GM18867 (cell line): ENCODE results near the gene FAM32A.

Experiments used
- ATAC-seq: cut with Tn5 transposase; IDR thresholded peaks from one replicate; pipeline ENCODE4 v1.9.1; 2021; ENCODE audit warnings: mild to moderate bottlenecking, moderate library complexity; ENCODE audit not compliant: unreplicated experiment

Gene FAM32A

DNA sequence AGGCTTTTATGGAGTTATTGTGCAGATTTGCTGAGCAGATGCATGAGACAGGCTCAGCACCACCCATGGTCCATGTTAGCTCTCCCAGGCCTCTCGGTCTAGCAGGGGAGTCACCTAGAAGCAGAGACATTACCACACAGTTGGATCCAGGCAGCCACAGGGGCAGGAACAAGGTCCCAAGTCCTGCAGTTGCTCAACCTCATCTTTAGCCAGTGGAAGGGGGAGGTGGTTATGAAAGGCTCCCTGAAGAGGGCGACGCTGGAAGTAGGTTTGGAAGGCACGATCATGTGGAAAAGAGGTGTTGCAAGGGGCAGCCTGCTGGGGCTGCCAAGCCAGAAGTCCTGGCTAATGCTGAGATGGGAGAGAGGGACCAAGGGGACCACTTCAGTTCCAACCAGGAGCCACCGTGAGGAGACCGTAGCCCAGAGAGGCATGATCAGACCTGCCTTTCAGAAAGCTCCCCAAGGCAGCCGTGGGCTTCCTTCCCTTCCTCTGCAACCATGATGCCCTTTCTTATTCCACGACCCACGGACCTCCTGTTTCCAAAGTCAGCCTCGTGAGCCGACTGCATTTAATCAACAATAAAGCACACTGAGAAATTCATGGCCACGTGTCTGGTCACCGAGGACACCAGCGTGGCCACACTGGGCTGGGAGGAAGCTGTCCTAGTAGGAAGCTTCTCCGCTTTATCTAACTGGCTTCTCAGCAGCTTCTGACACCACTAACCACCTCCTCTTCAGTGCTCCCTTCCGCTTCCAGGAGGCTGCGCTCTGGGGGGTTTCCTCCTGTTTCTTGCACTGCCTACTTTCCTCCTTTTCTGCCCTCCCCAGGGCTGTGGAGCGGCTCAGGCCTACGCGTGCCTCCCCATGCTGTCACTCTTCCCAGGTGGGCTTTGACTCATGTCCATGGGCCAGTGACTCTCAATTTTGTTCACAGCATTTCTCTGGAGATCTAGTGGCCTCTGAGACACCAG lies 15.1 kb downstream of the FAM32A start:
- no peak for ATAC-seq

DNA sequence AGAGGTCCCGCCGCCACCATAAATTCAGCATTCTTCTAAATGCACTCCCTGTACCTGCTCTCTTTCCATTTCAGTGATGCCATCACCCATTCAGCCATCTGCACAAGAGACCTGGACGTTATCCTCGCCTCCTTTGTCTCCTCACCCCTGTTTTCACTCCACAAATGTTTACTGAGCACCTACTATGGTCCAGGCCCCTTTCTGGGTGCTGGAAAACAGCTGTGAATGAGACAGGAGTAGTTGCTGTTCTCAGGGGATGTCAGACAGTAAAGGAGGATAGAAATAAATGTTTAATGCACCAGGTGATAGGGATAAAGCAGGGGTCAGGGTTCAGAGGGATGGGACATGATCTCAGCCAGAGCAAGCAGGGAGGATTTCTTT lies 15.8 kb downstream of the FAM32A start:
- no peak for ATAC-seq

DNA sequence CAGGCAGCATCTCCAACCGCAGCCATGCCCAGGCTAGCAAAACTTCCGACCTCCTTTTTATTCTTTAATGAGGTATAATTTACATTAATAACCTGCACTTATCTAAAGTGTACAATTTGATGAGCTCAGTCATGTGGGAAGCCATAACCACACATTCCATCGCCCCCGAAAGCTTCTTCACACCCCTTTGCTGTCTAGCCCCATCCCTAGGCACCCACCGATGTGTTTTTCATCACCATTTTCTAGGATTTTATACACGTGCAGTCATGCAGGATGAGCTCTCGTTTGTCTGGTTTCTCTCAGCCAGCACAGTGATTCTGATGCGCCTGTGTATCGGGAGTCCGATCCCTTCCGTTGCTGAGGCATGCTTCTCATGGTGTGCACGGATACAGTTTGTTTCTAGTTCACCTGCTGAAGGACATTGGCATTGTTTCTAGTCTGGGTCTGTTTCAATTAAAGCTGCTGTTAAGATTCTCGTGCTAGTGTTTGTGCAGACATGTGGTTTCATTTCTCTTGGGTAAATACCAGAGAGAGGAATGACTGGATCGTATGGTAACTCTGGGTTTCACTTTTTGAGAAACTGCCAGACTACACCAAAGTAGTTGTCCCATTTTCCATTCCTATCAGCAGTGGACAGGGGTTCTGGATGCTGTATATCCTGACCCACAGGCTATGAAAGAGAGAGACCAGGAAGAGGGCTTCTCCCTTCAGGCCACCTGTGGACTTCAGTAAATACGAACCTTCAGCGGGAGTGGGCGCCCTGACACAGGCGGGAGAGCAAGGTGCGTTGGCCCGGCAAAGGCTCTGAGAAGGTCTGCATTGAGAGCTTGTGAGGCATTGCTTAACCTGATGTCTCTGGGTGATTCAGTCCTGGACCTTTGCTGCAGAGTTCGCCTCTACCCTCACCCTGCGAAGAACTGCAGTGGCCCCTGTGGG lies 17.4 kb downstream of the FAM32A start:
- no peak for ATAC-seq

DNA sequence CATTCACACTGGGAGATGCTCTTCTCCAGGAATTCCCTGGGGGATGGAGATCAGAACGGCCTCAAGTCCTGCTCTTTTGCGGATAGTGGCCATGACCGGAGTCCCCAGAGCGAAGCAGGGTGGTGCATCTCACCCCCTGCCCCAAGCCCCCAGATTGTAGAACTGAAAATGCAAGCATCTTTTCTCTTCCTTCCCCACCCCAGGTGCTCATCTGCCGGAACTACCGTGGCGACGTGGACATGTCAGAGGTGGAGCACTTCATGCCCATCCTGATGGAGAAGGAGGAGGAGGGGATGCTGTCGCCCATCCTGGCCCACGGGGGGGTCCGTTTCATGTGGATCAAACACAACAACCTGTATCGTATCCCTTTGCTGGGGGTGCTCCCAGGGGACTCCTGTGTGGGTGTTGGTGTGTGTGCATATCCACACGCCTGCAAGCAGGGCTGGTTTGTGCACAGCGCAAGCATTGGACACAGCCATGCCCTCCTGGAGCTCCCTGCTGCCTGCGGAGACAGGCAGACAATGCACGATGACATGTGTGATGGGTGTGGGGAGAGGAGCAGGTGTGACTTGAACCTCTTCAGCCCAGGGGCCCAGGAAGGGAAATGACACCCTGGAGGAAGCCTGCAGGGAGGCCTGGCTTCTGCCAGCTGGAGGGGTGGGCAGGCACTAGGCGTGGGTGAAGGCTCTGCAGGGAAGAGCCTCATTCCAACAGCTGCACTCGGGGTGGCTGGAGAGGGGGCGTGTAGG lies 18.2 kb downstream of the FAM32A start:
- no peak for ATAC-seq

DNA sequence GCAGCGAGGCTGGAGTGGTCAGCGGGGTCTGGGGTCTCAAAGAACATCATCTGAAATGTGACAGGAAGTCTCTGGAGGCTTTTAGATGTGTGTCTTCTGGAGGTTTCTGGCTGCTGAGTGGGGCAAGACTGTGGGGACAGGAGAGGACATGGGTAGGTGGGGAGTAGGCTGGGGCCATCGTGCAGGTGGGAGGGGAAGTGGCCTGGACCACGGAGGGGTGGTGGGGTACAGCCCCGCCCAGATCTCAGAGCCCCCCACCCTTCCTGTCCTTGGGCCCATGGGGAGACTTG lies 18.7 kb downstream of the FAM32A start:
- ATAC-seq = no peak

DNA sequence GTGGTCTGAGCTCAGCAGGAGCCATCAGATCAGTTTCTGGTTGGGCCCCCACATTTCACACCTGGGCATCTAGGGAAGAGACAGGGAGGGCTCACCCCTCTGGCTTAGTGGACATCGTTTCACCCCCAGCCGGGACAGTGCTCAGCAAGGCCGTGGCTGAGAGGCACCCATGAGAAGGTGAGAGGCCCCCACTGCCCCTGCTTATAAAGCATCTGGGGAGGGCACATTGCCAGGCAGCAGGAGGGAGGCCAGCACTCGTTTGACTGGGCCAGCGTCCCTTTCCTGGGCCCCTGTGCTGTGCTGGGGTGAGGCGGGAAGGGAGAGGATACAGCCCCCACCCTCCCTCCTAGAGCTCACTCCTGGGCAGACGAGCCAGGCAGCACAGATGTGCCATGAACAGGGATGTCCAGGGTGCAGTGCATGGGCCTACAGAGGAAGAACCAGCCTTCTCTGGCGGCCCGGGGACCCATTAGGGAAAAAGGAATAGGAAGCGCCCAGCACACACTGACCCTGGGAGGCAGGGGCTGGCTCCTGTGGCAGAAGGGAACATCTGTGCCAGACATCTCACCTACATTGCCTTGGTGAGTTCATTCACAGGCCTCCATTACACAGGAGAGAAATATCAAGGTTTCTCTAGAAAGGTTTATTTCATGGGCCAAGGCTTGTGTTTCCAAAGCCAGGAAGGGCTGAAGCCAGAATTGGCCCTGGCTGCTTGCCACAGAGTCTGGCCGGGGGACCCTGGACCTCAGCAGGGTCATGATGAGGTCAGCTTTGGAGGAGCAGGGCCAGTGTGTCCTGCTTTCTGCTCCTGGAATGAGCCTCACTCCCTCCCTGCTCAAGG lies 20.2 kb downstream of the FAM32A start:
- ATAC-seq = no peak

DNA sequence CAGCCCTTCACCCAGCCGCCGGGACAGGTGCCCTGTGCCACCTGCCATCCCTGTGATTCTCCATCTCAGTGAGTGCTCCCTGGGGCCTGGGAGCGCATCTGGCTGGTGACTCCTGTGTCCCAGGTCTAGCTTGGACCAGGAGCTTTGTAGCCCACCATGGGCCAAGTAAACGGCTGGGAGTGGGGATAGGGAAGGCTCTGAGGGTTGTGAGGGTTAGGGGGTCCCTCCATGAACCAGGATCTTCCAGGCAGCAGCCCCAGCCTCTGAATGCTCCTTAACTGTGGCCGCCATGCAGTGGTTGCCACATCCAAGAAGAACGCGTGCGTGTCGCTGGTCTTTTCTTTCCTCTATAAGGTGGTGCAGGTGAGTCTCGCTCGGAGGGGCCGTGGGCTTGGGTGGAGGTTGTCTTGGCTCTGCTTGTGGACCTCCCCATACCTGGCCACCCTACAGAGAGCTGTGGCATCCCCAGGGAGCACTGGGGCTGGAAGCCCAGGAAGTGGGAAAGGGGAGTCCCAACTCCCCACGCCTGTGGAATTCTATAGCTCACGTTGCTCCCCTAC lies 20.9 kb downstream of the FAM32A start:
- no peak for ATAC-seq

DNA sequence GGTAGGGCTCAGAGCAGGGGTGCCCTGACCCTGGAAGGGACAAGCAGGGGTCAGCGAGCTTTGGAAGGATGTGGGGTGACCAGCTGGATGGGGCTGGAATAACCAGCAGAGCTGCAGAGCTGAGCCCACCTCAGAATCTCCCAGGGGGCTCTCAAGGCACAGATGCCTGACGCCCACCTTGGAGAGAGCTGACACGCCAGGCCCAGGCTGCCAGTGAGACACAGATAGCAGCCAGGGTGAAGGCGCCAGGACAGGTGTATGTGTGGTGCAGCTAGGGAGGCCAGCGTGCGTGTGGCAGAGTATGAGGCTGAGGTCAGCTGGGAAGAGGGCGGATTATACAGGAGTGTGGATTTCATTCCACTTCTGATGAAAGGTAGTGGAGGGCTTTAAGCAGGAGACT lies 21.4 kb downstream of the FAM32A start:
- no peak for ATAC-seq

DNA sequence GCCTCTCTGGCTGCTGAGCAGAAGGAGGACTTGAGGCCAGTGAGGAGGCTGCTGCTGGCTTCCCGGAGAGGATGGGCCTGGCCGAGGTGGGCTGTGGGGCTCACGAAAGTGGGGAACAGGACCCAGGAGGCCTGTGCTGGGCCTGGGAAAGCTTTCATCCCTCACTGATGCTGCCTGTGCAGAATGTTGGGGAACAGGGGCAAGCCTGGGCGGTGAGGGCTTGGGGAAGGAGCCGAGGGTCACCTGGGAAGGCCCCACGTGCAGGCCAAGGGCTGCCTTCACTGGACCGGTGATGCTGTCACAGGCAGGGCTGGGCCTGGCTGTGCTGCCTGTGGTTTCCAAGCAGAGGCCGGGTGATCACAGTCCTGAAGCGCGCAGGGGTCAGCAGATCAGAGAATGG lies 21.9 kb downstream of the FAM32A start:
- no peak for ATAC-seq

DNA sequence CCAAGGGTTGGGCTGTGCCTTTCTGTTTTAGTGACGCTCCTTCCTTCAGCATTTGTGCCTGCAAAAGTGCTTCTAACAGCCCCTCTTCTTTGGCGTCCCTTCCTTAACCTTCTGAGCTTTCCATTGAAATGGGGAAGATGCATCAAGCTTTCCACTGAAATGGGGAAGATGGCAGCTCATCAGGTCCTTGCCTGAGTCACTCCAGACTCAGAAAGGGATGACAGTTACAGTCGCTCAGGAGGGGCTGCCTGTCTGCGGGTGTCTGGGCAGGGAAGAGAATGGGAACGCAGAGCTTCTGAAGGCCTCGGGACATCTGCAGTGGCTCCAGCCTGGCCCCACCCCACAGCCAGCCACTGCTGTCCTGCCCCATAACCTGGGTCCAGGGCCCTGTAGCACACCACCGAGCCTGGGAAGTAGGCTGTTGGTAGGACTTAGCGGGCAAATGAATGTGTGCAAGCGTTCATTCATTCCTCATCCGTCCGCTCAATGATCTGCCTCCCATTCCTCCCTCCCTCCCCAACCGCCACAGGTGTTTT lies 22.3 kb downstream of the FAM32A start:
- no peak for ATAC-seq

DNA sequence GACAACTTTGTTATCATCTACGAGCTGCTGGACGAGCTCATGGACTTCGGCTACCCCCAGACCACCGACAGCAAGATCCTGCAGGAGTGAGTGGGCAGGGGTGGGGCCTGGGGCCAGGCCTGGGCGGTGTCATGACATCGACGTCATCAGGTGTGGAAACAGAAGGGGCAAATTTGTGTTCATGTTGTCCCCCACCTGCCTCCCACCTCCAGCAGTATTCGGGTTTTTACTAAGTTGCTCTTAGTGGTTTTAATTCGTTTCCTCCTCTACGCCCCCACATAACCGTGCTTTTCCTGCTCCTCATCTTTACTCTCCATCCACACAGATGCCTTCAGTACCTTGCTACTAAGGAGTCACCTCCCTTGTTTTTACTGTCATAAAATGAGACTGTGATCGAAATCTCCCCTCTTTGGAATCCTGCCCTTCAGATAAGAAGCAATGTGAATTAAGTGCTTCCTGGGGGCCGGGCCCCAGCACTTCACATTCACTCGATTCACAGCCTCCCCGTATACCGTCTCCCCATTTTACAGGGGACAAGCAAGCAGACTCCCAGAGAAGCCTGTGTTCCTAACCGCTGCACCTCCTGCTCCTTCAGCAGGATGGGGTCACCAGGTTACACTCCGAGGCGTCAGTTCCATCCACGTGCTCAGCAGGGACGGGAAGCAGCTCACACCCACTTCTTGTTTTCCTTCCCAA lies 23.0 kb downstream of the FAM32A start:
- ATAC-seq = no peak

DNA sequence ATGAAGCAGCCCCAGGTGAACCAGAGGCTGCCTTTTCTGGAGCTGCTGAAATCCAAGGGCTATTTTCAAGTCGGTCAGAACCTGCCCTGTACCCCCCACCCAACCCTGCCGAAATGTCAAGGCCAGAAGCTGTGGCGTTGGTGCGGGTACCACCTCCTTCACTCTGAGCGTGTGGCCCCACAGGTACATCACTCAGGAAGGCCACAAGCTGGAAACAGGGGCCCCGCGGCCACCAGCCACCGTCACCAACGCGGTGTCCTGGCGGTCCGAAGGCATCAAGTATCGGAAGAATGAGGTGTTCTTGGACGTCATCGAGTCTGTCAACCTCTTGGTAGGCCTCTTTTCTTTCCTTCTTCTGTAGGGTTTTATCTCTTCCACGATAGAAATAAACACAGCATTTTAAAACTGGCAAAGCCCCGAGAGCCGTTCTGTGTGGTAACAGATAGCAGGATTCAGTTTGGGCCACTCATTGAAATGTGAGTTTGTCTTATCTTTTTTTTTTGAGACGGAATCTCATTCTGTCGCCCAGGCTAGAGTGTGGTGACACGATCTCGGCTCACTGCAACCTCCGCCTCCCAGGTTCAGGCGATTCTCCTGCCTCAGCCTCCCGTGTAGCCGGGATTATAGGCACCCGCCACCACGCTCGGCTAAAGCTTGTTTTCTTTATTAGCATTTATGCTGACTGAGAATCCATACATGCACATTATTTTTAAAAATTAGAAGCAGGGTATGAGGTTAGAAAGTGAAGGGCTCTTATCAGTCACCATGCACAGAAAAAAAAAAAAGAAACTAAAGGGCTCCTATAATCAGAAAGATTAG lies 23.8 kb downstream of the FAM32A start:
- ATAC-seq = no peak

DNA sequence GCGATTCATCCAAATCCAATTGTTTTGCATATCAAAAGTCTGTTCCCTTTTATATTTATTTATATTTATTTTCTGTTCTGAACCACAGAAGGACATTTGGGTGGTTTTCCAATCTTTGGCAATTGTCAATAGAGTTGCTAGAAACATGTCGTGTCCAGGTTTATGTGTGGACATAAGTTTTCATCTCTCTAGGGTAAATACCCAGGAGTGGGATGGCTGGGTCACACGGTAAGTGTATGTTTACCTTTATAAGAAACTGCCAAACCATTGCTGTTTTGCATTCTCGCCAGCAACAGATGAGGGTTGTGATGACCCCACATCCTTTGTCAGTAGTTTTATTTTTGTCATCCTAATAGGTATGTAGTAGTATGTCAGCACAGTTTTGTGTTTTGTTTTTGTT lies 25.0 kb downstream of the FAM32A start:
- ATAC-seq = no peak

DNA sequence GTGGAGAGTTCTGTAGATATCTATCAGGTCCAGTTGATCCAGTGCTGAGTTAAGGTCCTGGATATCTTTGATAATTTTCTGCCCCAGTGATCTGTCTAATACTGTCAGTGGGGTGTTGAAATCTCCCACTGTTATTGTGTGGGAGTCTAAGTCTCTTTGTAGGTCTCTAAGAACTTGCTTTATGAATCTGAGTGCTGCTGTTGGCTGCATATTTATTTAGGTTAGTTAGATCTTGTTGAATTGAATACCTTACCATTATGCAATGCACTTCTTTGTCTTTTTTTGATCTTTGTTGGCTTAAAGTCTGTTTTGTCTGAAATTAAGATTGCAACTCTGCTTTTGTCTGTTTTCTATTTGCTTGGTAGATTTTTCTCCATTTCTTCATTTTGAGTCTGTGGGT lies 27.9 kb downstream of the FAM32A start:
- ATAC-seq = no peak

DNA sequence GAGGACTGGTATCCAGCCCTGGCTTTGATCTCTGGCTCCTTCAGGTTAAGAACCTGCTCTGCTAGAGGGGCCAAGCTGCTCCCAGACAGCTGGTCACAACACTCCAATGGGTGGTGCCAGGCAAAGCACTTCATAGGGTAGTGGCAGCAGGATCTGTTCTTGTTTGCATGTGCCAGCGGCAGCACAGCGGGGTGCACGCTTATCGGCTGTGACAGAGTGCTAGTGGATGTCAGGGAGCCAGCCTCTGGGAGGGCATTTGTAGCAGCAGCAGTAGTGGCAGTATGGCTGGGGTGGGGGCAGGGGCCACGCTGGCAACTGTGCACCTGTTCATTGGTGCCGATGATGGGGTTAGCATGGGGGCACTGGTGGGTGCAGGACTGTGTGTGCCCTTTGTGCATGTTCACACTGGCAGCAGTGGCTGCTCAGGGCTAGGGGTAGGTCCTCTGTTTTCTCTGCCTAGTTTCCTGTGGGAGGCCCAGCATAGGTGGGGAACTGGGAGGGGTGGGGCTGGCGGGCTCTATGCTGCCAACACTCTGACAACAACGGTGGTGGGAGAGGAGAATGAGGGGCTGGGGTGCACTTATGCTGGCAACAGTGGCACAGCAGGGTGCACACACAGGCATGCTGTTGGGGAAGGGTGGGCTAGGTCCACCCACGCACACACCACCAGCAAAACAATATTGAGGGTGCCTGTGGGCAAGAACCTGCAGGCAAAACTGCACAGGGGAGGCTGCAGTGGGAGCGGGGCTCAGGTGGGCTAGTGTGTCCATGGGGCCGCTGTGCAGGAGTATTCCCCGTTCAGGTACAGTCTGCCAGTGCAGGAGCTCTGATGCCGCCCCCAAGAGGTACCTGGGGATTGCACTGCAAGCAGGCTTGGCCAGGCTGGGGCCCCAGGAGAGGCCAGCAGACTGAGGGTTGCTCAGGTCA lies 31.8 kb downstream of the FAM32A start:
- ATAC-seq = no peak

DNA sequence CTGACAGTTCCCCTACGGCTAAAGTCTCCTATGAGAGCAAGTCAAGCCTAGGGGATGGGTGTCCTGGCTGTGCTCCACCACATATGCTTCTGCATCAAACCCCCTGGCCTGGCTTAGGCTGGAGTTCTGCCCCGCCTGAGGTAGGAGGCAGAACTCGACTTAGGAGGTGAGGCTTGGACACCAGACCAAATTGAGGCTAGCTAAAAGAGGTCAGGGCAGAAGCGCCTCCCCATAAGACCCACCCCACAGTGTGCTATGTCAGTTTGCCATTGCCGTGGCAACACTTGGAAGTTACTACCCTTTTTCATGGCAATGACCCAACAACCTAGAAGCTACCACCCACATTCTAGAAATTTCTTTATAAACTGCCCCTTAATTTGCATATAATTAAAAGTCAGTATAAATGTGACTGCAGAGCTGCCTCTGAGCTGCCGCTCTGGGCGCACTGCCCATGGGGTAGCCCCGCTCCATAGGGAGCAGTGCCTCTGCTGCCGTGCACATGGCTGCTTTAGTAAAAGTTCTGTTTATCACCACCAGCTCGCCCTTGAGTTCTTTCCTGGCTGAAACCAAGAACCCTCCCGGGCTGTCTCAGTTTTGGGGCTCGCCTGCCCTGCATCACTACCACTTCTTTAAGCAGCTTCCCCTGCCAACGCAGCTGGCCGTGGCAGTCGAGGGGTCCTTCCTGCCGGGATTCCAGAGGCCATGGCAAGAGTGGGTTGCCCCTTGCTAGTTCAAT lies 32.7 kb downstream of the FAM32A start:
- ATAC-seq = no peak

DNA sequence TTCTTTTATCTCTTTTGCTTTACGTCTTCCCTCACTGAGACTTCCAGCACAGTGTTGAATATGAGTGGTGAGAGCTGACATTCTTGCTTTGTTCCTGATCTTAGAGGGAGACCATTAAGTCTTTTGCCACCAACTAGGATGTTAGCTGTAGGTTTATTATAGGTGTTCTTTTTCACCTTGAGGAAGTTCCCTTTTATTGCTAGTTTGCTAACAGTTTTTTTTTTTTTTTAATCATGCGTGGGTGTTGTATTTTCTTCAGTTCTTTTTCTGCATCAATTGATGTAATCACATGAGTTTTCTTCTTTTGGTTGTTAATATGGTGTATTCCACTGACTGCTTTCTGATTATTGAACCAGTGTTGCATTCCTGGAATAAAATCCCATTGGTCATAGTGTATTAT lies 33.6 kb downstream of the FAM32A start:
- no peak for ATAC-seq
